H7 (cell line): ENCODE data around the gene HRH3. TPM values are rescaled to one million over a fixed set of nuclear protein-coding genes. Genes with fewer than 3 reads are reported as not detected.

Source experiments
- DNase-seq: peaks from one replicate; pipeline ENCODE4 v3.0.0; 2012
- H3K27me3 ChIP-seq: 2 replicates; pipeline ENCODE4 v1.6.0; 2011; ENCODE audit warnings: mild to moderate bottlenecking, low read length; ENCODE audit not compliant: control insufficient read depth, insufficient read depth
- H3K36me3 ChIP-seq: replicated peaks from 2 replicates; pipeline ENCODE4 v1.5.1; 2011; ENCODE audit warnings: low read length; ENCODE audit not compliant: control insufficient read depth, insufficient read depth
- H3K4me3 ChIP-seq: 2 replicates; pipeline ENCODE4 v1.5.1; 2011; ENCODE audit warnings: low read depth, mild to moderate bottlenecking, control low read depth, low read length, moderate library complexity; ENCODE audit not compliant: insufficient read depth
- total RNA-seq: library from RNA; depleted of rRNA; stranded (reverse); fragments of >200 nt; shearing (Covaris generic); gene quantifications from 2 replicates; pipeline ENCODE4 v1.2.3, GENCODE V29; 2014

Gene HRH3
- total RNA-seq, 1 experiment from 2014 or later: 1.9 TPM

- peak overlapping the region; percentile 31 for H3K4me3 ChIP-seq
- H3K27me3 ChIP-seq: peaks cover 38% of the 10 kb centered on the region
- no peaks in the 10 kb centered on the region for H3K36me3 ChIP-seq
- DNase-seq: peak; percentile 91
Observed at GRCh38 chr20:62219101-62219991, 732 bp downstream of the HRH3 start.

GRCh38 chr20:62217913-62218773, 1.9 kb downstream of the HRH3 start:
- no peaks in the 10 kb centered on the region for H3K36me3 ChIP-seq
- peak; percentile 82 for DNase-seq
- no peak overlapping the region for H3K4me3 ChIP-seq
- peaks cover 38% of the 10 kb centered on the region for H3K27me3 ChIP-seq

DNA sequence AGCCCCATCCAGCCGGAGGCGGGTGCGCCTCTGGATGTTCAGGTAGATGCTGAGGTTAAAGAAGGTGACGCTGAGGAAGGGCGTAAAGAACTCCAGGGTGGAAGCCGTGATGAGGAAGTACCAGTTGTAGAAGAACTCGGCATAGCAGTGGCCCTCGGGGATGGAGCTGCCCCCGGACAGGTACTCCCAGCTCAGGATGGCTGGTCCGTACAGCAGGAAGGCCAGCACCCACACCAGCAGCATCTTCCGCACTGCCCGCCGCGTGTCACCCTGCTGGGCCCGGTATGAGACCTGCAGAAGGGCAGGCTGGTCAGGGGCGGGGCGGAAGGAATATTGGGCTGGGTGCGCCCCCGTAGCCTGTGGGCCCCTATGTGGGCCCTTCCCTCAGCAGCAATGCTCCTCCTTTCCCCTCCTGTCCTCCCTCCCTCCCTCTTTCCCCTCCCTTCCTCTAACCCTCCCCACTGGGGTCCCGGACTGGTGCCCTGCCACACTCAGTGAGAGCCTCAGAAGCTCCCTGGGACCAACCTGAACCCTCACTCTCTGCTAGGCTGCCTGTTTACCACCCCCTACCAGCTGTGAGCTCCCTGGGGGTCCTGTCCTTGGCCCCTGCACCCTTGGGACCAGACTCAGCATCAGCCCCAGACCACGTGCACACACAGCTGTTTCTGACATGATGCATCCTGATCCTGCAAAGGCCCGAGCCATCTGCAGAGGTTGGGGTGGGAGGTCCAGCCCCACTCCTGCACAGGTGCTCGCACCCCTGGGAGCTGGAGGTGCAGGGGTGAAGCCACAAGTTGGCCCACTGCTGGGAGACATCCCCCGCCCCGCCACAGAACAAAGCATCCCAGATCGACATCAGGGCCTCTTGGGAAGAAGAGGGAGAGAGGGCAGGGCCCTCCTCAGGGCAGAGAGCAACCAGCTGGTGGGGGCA, 3.2 kb downstream of the HRH3 start:
- no peak overlapping the region for H3K4me3 ChIP-seq
- DNase-seq: no peak
- peaks cover 36% of the 10 kb centered on the region for H3K27me3 ChIP-seq
- no peaks in the 10 kb centered on the region for H3K36me3 ChIP-seq

GRCh38 chr20:62215991-62216635, 4.0 kb downstream of the HRH3 start:
- Histone ChIP-seq H3K27me3 (peaks cover 29% of the 10 kb centered on the region), H3K36me3 (no peaks in the 10 kb centered on the region), H3K4me3 (no peak overlapping the region)

GRCh38 chr20:62215020-62215990, 4.8 kb downstream of the HRH3 start:
- Histone ChIP-seq H3K36me3 (no peaks in the 10 kb centered on the region), H3K27me3 (peaks cover 21% of the 10 kb centered on the region), H3K4me3 (no peak overlapping the region)
- DNase-seq: no peak

More at GRCh38 chr20:62215991-62216635, 4.0 kb downstream of the HRH3 start:
- no peak for DNase-seq

DNA sequence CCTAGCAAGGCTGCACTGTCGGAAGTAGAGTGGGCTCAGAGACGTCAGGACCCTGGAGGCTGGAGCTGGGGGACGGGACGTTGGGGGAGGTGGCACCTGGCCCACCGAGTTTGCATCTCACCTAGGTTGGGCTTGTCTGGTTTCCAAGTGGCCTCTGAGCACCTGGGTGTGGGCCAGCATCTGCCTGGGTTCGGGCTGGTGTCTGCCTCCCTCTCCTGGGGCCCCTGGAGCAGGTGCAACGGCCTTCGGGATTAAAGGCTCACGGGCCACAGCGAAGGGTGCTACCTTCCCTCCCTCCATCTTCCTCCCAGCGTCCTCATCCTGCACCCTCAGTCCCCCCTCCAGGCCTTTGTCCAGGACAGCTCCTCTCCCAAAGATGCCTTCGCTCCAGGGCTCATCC, 6.0 kb downstream of the HRH3 start:
- peaks cover 14% of the 10 kb centered on the region for H3K27me3 ChIP-seq

DNA sequence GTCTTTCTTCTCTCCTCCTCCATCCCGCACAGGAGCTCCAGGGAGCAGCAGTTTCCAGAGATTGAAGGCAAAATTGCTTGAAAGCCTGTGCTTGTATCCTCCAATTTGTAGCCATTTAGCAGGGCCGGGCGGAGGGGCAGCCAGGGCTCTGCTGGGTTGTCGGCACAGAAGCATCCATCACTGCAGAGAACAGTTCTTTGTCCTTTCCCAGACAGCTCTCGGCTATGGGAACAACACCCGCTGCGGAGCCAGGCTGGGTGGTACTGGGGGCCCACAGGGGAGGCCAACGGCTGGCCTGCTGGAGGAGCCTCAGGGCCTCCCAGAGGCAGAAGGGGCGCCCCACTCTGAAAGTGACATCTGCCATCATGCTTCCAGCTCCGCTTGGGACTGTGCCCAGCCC, 7.8 kb downstream of the HRH3 start:
- no peaks in the 10 kb centered on the region; the same call in none of the 2 replicates for H3K27me3 ChIP-seq
- no peak overlapping the region for H3K4me3 ChIP-seq
- DNase-seq: no peak
- H3K36me3 ChIP-seq: no peaks in the 10 kb centered on the region

More for the DNA sequence above, 6.0 kb downstream of the HRH3 start:
- Histone ChIP-seq H3K4me3 (no peak overlapping the region), H3K36me3 (no peaks in the 10 kb centered on the region)
- DNase-seq: no peak

DNA sequence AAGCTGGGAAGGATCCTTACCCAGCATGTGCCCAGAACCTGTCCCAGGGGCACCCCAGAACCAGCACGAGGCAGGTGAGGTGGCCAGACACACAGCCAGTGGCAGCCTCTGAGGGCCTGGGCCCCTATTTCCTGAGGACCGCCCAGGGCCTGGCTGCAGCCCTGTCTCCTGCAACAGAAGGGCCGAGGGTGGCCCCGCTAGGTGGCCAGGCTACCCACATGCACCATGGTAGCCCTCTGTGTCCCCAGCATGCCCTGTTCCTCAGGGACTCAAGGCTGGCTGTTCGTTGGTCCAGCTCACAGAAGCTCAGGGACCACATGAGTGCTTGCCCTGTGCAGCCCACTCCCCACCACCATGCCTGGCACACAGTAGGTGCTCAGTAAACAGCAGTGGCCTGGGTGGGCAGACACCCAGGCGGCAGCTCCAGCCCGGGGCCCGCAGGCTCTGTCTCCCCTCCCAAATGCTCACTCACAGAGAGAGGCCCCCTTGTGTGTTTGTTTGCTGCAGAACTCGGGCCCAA, 8.2 kb downstream of the HRH3 start:
- Histone ChIP-seq H3K36me3 (no peaks in the 10 kb centered on the region), H3K27me3 (no peaks in the 10 kb centered on the region; the same call in 1 of the 2 replicates), H3K4me3 (no peak overlapping the region)
- no peak for DNase-seq

DNA sequence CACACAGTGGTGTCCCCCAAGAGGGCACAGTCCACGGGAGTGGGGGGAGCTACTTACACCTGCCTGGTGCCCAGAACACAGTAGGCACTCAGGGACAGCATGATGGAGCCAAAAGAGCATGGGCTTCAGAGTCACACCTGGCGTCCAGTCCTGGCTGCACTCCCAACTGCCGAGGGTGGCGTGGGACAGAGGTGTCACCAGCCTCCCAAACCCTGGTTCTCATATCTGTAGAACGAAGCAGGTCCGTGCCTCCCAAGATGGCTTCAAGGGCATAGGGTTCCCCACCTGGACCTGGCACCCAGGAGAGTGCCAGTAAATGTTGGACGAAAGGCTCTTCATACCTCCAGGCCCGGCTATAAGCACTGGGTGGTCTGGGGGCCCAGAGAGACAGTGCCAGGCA, 8.9 kb downstream of the HRH3 start:
- Histone ChIP-seq H3K27me3 (no peaks in the 10 kb centered on the region; the same call in 1 of the 2 replicates), H3K4me3 (no peak overlapping the region), H3K36me3 (no peaks in the 10 kb centered on the region)
- DNase-seq: no peak

DNA sequence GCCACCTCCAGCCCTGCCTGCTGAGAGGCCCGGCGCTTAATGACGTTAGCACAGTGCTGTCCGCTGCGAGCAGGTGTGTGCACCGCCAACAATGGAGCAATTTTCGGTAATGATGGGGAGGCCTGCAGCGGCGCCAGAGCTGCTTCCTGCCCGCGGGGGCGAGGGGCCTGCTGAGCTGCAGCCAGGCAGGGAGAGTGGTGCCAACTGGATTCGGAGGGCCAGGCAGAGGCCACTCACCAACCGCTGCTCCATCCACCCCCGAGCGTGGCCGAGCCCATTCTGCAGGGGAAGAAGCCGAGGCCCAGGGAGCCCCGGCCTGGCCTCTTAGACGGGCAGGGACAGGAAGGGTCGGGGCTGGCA, 9.6 kb downstream of the HRH3 start:
- Histone ChIP-seq H3K36me3 (no peaks in the 10 kb centered on the region), H3K27me3 (no peaks in the 10 kb centered on the region; the same call in 1 of the 2 replicates), H3K4me3 (no peak overlapping the region)
- DNase-seq: no peak

DNA sequence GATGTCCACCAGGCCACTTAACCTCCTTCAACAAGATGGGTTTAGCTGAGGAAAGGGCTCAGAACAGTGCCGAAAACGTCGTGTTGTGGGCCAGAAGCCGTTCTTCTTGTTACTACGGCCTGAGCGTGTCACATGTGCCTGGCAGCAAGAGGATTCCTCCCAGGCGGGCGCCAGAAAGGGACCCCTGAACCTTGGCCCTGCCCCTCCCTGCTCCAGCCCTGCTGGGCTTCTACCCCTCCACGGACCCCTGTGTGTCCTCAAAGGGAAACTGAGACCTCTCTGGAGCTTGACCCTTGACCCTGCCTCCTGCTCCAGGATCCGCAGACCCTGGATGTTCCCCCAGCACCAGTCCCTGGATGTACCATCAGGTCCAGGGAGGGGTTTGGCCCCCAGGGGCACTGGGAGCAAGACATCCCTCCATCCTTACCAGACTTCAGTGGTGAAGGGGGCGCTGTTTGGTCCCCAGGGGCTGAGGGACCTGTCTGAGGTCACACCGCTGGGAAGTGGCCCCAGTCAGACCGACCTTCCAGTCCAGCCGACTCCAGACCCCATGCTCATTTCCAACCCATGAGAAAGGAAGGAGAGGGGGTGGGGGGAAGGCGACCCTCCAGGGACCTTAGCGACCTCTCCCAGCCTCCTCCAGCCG, 10.1 kb downstream of the HRH3 start:
- Histone ChIP-seq H3K4me3 (no peak overlapping the region), H3K36me3 (no peaks in the 10 kb centered on the region), H3K27me3 (no peaks in the 10 kb centered on the region; the same call in 1 of the 2 replicates)
- DNase-seq: peak; percentile 78
